Left ventricle myocardium superior (tissue), 1 donor: Measurements from ENCODE around the gene CEP170B. TPM values are rescaled to one million over a fixed set of nuclear protein-coding genes. Genes with fewer than 3 reads are reported as not detected.
A peak's percentile ranks its signal among the peaks of the same experiment; 100 is the strongest.
"Not testable (repeated sequence)": the region's sequence is repeated elsewhere in the genome, so short reads cannot be mapped to it uniquely, and the experiment has no call there.

Source experiments
- ATAC-seq: fragments of 200-7000 bp; cut with Tn5 transposase; one replicate; pipeline ENCODE4 v1.9.1; 2020; ENCODE audit warnings: mild to moderate bottlenecking, moderate library complexity
- DNase-seq: peaks from one replicate; pipeline ENCODE4 v3.0.0-alpha.2; 2020
- intact Hi-C: fragments of 100-400 bp; cut with micrococcal nuclease; formaldehyde crosslinking; loops from one replicate; pipeline ENCODE4 v1.11.0; 2022
- total RNA-seq: library from RNA; stranded (reverse); fragmentation: NEBNext Ultra II Directional; extraction: Animal tissue kit (Norgen Biotek cat#: 25700); gene quantifications from one replicate; pipeline ENCODE4 v1.2.1, GENCODE V29; 2021
- donor health status: DM: no; HTN: yes; CAD: no; lungs with severe emphysema.

The CEP170B gene
- total RNA-seq, 1 donor from 2014 or later: 10.7 TPM

DNA sequence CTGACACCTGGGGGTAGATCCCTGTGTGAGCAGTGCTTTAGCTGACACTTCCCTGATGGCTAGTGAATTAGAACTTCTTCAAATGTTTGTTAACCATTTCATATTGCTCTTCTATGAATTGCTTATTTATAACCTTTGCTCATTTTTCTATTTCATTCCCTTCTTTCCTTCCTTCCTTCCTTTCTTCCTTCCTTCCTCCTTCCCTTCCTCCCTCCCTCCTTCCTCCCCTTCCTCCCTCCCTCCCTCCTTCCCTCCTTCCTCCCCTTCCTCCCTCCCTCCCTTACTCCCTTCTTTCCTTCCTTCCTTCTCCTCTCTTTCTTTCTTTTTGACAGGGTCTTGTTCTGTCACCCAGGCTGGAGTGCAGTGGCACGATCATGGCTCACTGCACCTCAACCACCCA is 23.3 kb upstream of the CEP170B start:
- DNase-seq (no peak), ATAC-seq (no peak)
- intact Hi-C loops: no loop called here

DNA sequence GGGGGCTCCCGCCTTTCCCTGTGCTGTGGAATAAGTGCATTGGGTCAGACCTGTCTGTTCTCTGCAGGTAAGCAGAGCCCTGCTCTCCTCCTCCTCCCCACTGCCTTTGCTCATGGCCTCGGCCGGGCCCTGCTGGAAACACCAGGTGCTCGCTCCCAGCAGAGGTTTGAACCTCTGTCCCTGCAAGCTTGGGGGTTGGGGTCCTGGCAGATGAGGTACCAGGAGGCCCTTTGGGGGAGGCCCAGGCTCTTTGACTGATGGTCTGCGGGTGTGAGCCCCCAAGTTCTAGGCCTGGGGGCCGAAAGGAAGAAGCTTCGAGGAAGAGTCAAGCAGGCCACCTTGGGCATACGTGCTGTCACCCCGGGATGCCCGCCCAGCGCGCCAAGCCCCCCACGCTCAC is 22.1 kb upstream of the CEP170B start:
- intact Hi-C loops: no loop called here
- DNase-seq: no peak
- ATAC-seq: no peak

DNA sequence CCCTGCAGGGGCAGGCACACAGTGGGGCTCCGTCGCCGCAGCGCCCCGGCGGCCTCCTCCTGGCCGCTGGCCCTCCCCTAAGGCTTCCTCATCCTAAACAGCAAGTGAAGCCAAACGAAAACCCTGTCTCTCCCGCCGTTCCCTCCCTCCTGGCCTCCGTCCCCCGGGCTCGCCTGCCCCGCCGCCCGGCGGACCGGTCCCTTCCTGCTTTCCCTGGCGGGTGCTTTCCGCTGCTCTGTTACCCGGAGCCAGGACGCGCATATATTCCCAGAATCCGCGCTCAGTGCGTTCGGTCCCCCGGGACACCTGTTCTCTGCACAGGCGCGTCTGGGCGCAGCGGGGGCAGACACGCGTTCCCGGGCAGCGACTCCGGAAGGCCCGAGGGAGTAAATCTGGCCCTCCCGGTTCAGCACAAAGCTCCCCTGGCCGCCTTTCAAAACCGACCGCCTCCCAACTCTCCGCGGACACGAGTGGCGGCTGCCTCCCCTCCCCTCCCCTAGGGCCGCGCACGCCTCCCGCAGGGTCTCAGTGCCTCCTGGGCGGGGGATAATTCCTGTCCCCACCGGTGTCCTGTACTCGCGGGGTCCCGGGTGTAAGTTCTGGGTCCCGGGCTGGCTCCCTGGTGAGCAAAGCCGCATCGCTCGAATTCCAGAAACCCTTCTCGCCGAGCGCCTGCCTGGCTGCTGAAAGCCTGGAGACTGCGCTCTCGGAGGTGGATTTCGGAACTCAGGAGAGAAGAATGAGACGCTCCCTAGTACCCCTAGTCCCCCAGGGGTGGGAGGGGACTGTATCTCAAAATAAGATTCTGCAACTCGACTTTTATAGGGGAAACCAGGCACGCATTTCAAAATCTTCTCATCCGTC is 21.4 kb upstream of the CEP170B start:
- intact Hi-C loops: no loop called here
- ATAC-seq (peak; percentile 62), DNase-seq (no peak)

DNA sequence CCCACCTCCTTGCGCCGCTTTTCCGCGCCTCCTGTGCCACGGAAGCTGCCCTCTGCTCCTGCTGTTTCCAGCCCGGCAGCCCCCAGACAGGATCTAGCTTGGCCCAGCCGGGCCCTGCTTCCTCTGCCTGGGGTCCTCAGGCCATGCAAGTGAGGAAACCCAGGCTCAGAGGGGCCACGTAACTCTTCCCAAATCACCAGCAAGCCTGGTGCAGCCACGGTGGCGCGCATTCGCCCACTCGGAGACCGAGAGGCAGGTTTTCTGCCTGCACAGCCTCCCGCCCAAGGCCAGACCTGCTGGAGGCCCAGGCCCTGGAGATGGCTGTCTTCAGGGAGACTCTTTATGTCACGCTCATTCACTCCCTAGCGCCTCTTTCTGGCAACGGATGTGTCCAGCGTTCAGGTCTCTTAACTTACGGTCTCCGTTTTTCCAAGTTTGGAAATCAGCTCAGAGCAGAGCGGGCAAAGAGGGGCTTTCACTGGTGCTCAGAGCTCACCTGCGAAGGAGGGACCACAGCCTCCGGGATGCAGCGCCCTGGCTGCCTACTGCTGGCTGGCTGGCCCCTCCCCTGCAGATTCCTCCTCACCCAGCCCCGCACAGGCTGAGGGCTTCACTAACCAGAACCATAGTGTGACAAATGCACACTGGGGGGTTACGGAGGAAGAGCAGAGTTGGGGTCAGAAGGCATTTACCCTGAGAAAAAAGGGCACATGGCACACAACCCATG is 20.6 kb upstream of the CEP170B start:
- ATAC-seq (peak; percentile 29), DNase-seq (no peak)
- intact Hi-C loops: no loop called here

DNA sequence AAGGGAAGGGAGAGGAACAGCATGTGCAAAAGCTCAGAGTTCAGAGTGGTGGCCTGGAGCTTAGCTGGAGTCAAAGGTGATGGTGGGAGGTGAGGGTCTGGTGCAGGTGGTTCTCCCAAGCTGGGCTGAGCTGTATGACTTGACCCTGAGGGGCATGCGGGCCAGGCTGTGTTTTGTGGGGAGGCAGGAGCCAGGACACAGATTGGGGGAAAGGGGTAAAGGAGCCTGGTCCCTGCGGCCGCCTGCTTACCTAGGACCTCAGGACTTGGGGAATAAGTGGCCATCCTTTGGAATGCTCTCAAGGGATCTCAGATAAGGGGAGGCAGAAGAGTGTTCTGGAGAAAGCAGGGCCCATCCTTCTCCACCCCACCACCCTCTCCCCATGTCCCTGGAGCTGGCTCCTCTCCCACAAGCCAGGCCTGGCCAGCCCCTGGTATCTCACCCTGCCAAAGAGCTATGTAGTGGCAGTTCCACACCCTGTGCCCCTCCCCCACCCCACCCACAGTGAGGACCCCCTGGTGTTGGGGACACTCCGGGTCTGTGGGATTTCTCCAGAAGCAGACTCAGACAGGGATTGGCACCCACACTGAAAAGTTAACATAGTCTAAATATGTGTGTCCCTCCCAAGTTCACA is 19.9 kb upstream of the CEP170B start:
- intact Hi-C loops: no loop called here
- DNase-seq: no peak
- ATAC-seq: no peak

DNA sequence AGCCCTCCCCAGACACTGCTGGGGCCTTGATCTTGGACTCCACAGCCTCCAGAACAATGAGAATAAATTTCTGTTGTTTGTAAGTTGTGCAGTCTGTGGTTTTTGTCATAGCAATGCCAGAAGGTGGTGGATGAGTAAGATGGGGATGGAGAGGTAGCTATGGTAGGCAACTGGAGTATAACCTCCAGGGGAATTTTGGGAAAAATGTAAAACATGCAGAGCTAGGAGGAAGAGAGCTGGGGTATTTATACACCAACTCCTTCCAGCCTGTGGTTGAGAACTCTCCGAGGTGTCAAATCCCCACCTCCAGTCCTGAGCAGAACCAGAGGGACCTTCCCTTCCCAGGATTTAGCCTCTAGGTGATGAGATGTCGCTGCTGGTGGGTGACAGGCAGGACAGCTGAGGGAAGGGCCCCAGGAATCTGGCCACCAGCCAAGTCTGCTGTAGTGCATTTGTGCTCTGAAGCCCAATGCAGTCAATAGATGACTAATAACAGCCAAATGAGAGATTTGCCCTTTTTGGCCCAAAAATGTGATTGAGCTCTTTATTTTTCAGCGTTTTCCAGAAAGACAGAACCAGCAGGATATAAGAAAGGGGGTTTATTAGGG is 19.1 kb upstream of the CEP170B start:
- intact Hi-C loops: no loop called here
- DNase-seq: no peak
- ATAC-seq: no peak

DNA sequence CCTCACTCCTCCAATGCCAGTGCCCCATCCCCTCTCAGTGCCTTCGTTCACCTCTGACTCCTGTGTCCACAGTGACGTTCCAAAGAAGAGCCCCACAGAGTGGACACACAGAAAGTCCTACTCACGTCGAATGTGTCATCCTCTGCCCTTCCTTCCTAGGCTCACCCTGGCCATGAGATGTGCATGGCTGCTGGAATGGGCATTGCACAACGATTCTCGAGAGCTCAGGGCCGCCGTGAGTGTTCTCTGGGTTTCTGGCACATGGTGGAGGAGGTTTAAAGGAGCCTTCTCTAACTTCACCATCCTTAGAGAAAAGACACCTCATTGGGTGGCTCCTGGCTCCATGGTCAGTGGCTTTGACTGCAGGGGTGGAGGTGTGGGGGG is 12.8 kb upstream of the CEP170B start:
- no peak for DNase-seq
- intact Hi-C loops: no loop called here
- no peak for ATAC-seq

DNA sequence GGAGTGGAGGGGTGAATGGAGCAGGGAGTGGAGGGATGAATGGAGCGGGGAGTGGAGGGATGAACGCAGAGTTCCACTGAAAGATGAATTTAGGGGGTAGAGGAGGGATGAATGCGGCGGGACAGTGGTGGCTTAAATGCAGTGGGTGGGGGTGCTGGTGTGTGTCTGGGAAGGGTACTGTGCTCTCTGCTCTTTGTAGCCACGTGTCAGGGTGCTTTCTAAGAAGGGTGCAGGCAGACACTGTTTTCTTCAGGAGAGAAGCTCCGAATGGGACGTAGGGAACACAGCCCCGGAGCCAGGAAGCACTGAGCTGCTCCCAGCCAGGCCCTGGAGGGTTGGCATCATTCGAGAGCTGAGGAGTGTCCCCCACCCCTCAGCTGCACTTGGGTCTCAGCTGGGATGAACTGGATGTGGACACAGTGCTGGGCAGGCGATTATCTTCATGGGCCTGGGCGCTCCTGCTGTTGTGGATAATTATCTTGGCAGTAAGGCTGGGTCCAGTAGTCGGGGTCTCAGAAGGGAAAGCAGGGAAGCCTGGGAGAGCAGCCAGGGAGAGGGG is 9.5 kb upstream of the CEP170B start:
- DNase-seq (no peak), ATAC-seq (no peak)
- intact Hi-C loops: no loop called here

DNA sequence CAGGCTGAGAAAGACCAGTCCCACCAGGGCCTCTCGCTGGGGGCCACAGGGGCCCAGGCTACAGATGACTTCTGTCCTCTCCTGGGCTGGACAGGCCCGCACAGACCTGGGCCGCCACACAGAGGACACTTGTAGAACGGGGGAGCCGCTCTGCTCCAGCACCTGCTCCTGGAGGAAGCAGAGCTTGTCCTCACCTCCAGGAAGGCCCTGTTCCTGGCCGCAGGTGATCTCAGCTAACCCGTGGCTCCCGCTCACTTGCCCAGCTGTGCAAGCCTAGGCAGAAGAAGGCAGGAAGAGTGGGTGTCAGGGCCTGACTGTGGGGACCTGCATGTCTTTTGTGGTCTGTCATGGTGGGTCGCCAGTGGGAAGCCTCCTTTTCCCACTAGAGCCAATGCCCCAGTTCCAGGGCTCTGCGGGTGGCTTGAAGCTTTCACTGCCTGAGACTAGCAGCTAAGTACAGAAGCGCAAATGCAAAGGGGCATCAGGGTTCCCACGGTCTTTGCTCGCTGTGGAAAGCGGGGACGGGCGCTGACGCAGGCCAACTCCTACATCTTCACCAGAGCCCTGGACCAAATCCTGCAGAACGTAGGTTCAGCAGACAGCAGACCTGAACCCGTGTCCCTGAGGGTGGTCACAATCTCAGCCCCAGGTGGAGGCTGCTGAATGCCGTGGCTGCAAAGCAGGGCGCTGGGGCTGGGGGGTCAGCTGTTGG is 8.8 kb upstream of the CEP170B start:
- intact Hi-C loops: no loop called here
- no peak for ATAC-seq
- DNase-seq: no peak

DNA sequence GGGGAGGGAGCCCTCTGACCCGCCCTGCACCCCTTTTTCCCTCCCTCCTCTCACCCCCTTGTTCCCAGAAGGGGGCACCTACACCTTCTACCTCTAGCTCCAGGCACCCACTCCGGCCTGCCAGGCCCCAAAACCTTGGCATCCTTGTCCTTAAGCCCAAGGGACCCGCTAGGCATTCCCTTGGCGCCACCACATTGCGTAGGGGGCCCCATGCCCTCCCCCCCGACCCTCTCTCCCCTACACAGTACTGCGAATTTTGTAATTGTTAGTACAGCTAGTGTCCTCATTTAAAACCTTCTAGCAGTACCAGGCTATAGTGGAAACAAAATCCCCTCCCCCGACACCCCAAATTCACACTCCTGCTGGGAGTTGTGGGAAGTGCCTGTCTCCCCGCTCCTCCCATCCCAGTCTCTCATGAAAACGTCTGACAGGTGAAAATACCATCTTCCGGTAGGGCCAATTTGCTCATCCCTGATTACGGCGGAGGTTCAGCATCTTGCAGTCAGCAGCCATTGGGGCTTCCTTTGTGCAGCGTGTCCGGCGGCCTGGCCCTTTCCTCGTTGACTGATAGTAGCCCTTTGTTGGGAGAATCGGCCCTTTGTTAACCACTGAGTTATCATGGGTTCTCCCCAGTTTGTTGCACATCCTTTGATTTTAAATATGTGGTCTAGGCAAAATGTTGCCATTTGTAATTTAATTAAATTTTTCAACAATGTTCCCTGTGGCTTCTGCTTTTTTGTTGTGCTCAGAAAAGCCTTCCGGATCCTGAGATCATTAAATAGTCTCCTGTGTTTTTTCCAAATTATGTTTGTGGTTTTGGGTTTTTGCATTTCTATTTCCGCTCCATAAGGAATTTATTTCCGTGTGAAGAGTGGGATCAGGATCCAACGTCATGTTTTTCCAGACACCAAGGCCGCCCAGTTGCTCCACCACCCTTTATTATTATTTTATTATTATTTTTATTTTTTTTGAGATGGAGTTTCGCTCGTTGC is 7.9 kb upstream of the CEP170B start:
- intact Hi-C loops: no loop called here
- ATAC-seq (no peak), DNase-seq (no peak)

DNA sequence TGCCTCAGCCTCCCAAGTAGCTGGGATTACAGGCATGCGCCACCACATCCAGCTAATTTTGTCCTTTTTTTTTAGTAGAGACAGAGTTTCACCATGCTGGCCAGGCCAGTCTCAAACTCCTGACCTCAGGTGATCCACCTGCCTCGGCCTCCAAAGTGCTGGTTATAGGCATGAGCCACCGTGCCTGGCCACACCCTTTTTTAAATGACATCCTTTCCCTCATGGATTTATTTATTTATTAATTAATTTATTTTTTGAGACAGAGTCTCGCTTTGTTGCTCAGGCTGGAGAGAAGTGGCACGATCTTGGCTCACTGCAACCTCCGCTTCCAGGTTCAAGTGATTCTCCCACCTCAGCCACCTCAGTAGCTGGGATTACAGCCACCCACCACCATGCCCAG is 7.1 kb upstream of the CEP170B start:
- intact Hi-C loops, DNase-seq, ATAC-seq: not testable (repeated sequence)

DNA sequence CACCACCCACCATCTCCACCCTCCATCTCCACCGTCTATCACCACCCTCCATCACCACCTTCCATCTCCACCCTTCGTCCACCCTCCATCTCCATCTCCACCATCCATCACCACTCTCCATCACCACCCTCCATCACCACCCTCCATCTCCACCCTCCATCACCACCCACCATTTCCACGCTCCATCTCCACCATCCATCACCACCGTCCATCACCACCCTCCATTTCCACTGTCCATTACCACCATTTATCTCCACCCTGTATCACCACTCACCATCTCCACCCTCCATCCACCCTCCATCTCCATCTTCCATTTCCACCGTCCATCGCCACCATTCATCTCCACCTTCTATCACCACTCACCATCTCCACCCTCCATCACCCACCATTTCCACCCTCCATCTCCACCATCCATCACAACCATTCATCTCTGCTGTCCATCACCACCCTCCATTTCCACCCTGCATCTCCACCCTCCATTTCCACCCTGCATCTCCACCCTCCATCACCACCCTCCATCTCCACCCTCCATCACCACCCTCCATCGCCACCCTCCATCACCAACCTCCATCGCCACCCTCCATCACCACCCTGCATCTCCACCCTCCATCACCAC is 6.1 kb upstream of the CEP170B start:
- ATAC-seq (no peak), DNase-seq (no peak)
- intact Hi-C loops: no loop called here

DNA sequence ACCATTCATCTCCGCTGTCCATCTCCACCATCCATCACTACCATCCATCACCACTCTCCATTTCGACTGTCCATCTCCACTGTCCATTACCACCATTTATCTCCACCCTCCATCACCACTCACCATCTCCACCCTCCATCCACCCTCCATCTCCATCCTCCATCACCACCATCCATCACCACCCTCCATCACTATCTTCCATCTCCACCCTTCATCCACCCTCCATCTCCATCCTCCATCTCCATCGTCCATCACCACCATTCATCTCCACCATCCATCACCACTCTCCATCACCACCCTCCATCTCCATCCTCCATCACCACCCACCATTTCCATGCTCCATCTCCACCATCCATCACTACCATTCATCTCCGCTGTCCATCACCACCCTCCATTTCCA is 5.2 kb upstream of the CEP170B start:
- ATAC-seq (no peak), DNase-seq (no peak)
- intact Hi-C loops: no loop called here

DNA sequence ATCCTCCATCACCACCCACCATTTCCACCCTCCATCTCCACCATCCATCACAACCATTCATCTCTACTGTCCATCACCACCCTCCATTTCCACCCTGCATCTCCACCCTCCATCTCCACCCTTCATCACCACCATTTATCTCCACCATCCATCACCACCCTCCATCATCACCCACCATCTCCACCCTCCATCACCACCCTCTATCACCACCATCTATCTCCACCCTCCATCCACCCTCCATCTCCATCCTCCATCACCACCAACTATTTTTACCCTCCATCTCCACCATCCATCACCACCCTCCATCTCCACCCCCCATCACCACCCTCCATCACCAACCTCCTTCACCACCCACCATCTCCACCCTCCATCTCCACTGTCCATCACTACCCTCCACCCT is 4.7 kb upstream of the CEP170B start:
- intact Hi-C loops: no loop called here
- no peak for DNase-seq
- ATAC-seq: no peak

DNA sequence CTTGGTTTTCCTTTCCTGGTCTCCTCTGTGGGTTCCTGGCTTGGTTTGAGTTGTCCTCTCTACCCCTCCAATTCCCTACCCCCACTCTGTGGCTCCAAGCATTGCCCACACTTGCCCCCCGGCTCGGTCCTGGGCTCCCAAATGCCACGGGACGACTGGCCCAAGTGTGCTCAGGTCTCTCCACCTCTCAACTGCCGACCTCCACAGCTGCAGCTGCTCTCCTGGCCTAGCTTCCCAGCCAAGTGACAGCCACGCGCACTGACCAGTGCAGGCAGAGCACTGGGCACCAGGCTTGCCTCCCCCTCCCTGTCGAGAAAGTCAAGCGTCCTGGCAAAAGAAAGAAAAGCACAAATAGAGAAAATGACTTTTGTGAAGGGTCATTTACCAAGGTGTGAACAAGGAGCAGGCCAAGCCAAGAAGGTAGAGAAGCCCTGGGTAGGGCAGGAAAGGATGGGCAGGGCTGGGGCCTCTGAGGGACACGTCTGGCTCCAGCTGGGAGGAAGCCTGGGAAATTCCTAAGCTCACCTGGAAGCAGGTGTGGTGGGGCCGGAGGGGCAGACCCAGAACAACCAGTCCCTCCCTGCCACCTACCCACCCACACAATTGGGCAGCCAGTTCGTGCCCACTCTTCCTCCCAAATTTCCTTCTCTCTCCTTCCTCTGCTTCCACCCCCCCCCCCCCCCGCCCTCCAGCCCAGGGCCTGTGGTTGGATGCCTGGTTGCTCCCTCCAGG is 1.8 kb upstream of the CEP170B start:
- DNase-seq: no peak
- intact Hi-C loops: no loop called here
- ATAC-seq: no peak

DNA sequence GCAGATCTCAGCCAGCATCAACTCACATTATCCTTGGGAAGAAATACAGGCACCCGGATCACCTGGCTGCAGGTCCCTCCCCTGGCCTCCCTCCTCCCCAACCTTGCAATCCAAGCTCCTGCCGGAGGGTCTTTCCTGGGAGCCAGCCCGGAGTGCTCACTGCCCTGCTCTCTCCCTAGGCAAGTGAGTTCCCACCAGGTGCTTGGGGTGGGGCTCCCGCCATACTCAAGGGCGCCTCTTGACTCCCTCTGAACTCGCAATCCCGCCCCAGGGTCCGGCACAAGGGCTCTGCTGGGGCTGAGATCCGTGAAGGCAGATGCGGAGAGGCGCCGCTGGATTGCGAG is 1.2 kb upstream of the CEP170B start:
- no peak for DNase-seq
- intact Hi-C loops: no loop called here
- no peak for ATAC-seq
